Testis (tissue), 2 donors: ENCODE results near the gene SUN1.

ENCODE experiments used
- POLR2A ChIP-seq: fragments of 450-650 bp; IDR thresholded peaks from one replicate; pipeline ENCODE4 v1.6.1; 2017; ENCODE audit warnings: antibody characterized with exemption, mild to moderate bottlenecking, moderate library complexity
- TF ChIP-seq, protein P1 (sequence below), 3 experiments: fragments of 450-650 bp in 2 of 3; fragments of 200-600 bp in 1 of 3; sonication (generic) in 1 of 3; IDR thresholded peaks; one replicate each; pipeline ENCODE4 v1.5.1; 2016 to 2019; ENCODE audit warnings: antibody characterized with exemption in 3 of 3, mild to moderate bottlenecking in 2 of 3, moderate library complexity in 1 of 3

DNA sequence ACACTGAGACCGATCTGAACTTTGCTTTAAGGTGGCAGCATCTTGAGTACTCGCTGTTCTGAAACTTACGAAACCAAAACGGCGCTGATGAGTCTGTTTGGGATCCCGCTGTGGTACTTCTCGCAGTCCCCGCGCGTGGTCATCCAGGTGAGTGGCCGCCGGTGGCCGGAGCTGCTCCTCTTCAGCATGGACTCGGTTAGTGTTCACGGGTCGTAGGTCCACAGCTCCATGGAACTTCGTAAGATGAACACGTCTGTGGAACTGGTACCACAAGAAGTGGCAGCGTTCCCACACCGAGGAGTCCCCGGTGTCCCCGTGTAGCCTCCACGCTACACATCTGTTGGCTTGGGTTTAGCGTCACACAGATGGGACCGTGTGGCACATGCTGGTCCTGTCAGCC is 33.6 kb downstream of the SUN1 start:
- TF ChIP-seq, protein P1, sequence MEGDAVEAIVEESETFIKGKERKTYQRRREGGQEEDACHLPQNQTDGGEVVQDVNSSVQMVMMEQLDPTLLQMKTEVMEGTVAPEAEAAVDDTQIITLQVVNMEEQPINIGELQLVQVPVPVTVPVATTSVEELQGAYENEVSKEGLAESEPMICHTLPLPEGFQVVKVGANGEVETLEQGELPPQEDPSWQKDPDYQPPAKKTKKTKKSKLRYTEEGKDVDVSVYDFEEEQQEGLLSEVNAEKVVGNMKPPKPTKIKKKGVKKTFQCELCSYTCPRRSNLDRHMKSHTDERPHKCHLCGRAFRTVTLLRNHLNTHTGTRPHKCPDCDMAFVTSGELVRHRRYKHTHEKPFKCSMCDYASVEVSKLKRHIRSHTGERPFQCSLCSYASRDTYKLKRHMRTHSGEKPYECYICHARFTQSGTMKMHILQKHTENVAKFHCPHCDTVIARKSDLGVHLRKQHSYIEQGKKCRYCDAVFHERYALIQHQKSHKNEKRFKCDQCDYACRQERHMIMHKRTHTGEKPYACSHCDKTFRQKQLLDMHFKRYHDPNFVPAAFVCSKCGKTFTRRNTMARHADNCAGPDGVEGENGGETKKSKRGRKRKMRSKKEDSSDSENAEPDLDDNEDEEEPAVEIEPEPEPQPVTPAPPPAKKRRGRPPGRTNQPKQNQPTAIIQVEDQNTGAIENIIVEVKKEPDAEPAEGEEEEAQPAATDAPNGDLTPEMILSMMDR (IDR thresholded peaks at IDR 0.05): no peak
- TF ChIP-seq POLR2A: no peak
